NOMO-1 treated with dmso at 0.1 percent for 144 hours (cell line): ENCODE data around the gene CIAO3.

ENCODE experiments used
- DNase-seq: peaks from one replicate; lab custom pipeline; 2025; ENCODE audit not compliant: unreplicated experiment; lab: John Stamatoyannopoulos, UW

Gene CIAO3

GRCh38 chr16:740764-741505 lies at the start of gene CIAO3:
Gene CIAO3 (minus strand): TSS chr16:740997. CDS start chr16:740985, 12 bp downstream.
- peak; percentile 52 for DNase-seq

- DNase-seq: no peak
Observed at GRCh38 chr16:790086-790485, 49.3 kb upstream of the CIAO3 start.

- DNase-seq: no peak
Observed at GRCh38 chr16:789191-789850, 48.5 kb upstream of the CIAO3 start.

- peak; percentile 85 for DNase-seq
Observed at GRCh38 chr16:788399-789126, 47.8 kb upstream of the CIAO3 start, which contains the start of gene CHTF18. Gene CHTF18 (plus strand): TSS chr16:788620. CDS start chr16:788685, 65 bp downstream.

GRCh38 chr16:787978-788398 lies 47.2 kb upstream of the CIAO3 start, which contains the start of gene RPUSD1:
Gene RPUSD1 (minus strand): TSS chr16:788381. CDS start chr16:787737, 644 bp downstream.
- DNase-seq: no peak

- DNase-seq: no peak
Observed at GRCh38 chr16:787321-787966, 46.6 kb upstream of the CIAO3 start.

GRCh38 chr16:785563-786535 lies 45.1 kb upstream of the CIAO3 start:
- peak; percentile 21 for DNase-seq

- DNase-seq: no peak
Observed at GRCh38 chr16:784431-784830, 43.6 kb upstream of the CIAO3 start.

GRCh38 chr16:783404-784161 lies 42.8 kb upstream of the CIAO3 start:
- DNase-seq: no peak

GRCh38 chr16:782766-783403 lies 42.1 kb upstream of the CIAO3 start:
- no peak for DNase-seq

GRCh38 chr16:782258-782657 lies 41.5 kb upstream of the CIAO3 start:
- no peak for DNase-seq

- DNase-seq: no peak
Observed at GRCh38 chr16:781346-782010, 40.7 kb upstream of the CIAO3 start.

- DNase-seq: no peak
Observed at GRCh38 chr16:780296-780695, 39.5 kb upstream of the CIAO3 start.

- no peak for DNase-seq
Observed at GRCh38 chr16:779561-779960, 38.8 kb upstream of the CIAO3 start.

GRCh38 chr16:778909-779527 lies 38.2 kb upstream of the CIAO3 start:
- no peak for DNase-seq

- DNase-seq: no peak
Observed at GRCh38 chr16:778447-778846, 37.6 kb upstream of the CIAO3 start.

GRCh38 chr16:777826-778225 lies 37.0 kb upstream of the CIAO3 start:
- DNase-seq: no peak

- no peak for DNase-seq
Observed at GRCh38 chr16:776824-777223, 36.0 kb upstream of the CIAO3 start.
